NB4 (cell line): ENCODE results near the gene ZNF423.

Source experiments
- MAX ChIP-seq: IDR thresholded peaks from 2 replicates; pipeline ENCODE4 v1.6.1; 2011; ENCODE audit warnings: low read depth, low read length
- POLR2A ChIP-seq: IDR thresholded peaks from 2 replicates; pipeline ENCODE4 v1.6.1; 2011; ENCODE audit warnings: mild to moderate bottlenecking; ENCODE audit not compliant: insufficient read length; ENCODE audit errors: extremely low read depth
- TF ChIP-seq, protein P1 (sequence below): IDR thresholded peaks from one replicate; pipeline ENCODE4 v1.5.1; 2012; ENCODE audit warnings: low read depth, low read length

- TF ChIP-seq, protein P1, sequence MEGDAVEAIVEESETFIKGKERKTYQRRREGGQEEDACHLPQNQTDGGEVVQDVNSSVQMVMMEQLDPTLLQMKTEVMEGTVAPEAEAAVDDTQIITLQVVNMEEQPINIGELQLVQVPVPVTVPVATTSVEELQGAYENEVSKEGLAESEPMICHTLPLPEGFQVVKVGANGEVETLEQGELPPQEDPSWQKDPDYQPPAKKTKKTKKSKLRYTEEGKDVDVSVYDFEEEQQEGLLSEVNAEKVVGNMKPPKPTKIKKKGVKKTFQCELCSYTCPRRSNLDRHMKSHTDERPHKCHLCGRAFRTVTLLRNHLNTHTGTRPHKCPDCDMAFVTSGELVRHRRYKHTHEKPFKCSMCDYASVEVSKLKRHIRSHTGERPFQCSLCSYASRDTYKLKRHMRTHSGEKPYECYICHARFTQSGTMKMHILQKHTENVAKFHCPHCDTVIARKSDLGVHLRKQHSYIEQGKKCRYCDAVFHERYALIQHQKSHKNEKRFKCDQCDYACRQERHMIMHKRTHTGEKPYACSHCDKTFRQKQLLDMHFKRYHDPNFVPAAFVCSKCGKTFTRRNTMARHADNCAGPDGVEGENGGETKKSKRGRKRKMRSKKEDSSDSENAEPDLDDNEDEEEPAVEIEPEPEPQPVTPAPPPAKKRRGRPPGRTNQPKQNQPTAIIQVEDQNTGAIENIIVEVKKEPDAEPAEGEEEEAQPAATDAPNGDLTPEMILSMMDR: no peak
- TF ChIP-seq POLR2A (no peak), MAX (no peak)
Measured at GRCh38 chr16:49443576-49443975, 412.3 kb downstream of the ZNF423 start.
